HepG2 (cell line): Measurements from ENCODE around the gene GALNT12. TPM values are rescaled to one million over a fixed set of nuclear protein-coding genes. Genes with fewer than 3 reads are reported as not detected.

Experiments
- ATAC-seq: fragments of 200-7000 bp; cut with Tn5 transposase; 3 replicates; pipeline ENCODE4 v1.9.1; 2020; ENCODE audit warnings: mild to moderate bottlenecking, moderate library complexity
- BruUV-seq: library from RNA; stranded (reverse); fragments of 400-500 nt; replicated peaks from 2 replicates; lab custom pipeline; 2021; lab: Mats Ljungman, UMichigan
- CTCF ChIA-PET: fragments of 300-600 bp; formaldehyde crosslinking; extraction: SDS; loops from one replicate; lab custom pipeline; 2021; ENCODE audit warnings: low total read pairs, inconsistent platforms, low intra/inter-chr PET ratio; lab: Yijun Ruan, JAX
- POLR2A ChIA-PET: fragments of 350-600 bp; sonication (Branson Sonifier 250); formaldehyde crosslinking; loops from one replicate; lab custom pipeline; 2020; ENCODE audit warnings: antibody characterized with exemption, inconsistent platforms; lab: Yijun Ruan, JAX
- DNase-seq: peaks from one replicate; pipeline ENCODE4 v3.0.0-alpha.2; 2015; ENCODE audit warnings: low spot score
- FAIRE-seq: peaks from 3 replicates; lab custom pipeline; 2011; peaks lifted over from hg19 to GRCh38; lab: Jason Lieb, UNC
- H2AFZ ChIP-seq: one replicate; pipeline ENCODE4 v1.6.1; 2011; ENCODE audit warnings: low read length, inconsistent platforms
- H3K27ac ChIP-seq: fragments of 300-600 bp; 3 replicates; pipeline ENCODE4 v1.8.0; 2011; ENCODE audit warnings: mixed run types, mild to moderate bottlenecking, mixed read lengths, low read length, inconsistent platforms; ENCODE audit not compliant: insufficient read depth; ENCODE audit errors: extremely low read length
- H3K27me3 ChIP-seq, 2 experiments: fragments of 200-600 bp in 1 of 2; 2 replicates in 1 of 2; 3 replicates in 1 of 2; pipeline versions ENCODE4 v1.6.0 to v1.8.0; 2011; ENCODE audit warnings: low read length in 2 of 2, mild to moderate bottlenecking in 2 of 2, moderate library complexity in 2 of 2, inconsistent platforms in 1 of 2; ENCODE audit not compliant: insufficient read depth in 2 of 2, control insufficient read depth in 1 of 2
- H3K36me3 ChIP-seq, 2 experiments: fragments of 200-600 bp in 1 of 2; replicated peaks in 1 of 2; 2 replicates in 1 of 2; 3 replicates in 1 of 2; pipeline versions ENCODE4 v1.5.1 to v1.8.0; 2011; ENCODE audit warnings: low read length in 2 of 2, inconsistent platforms in 1 of 2; ENCODE audit not compliant: insufficient read depth in 2 of 2, control insufficient read depth in 1 of 2
- H3K4me1 ChIP-seq: 2 replicates; pipeline ENCODE4 v1.5.1; 2012; ENCODE audit warnings: low read length, inconsistent platforms; ENCODE audit not compliant: insufficient read depth
- H3K4me2 ChIP-seq: 2 replicates; pipeline ENCODE4 v1.6.0; 2011; ENCODE audit warnings: low read depth, low read length, inconsistent platforms
- H3K4me3 ChIP-seq, 3 experiments: fragments of 200-600 bp in 1 of 3; sonication (generic), shearing (Covaris generic) in 1 of 3; replicated peaks in 1 of 3; 2 replicates each; pipeline ENCODE4 v1.5.1; 2011 to 2016; ENCODE audit warnings: low read length in 3 of 3, inconsistent platforms in 2 of 3, low read depth in 2 of 3, mild to moderate bottlenecking in 2 of 3, control low read depth in 1 of 3, mixed read lengths in 1 of 3; ENCODE audit not compliant: insufficient read depth in 1 of 3
- H3K79me2 ChIP-seq: one replicate; pipeline ENCODE4 v1.6.1; 2011; ENCODE audit warnings: low read length, inconsistent platforms; ENCODE audit not compliant: insufficient read depth
- H3K9ac ChIP-seq: 2 replicates; pipeline ENCODE4 v1.6.0; 2011; ENCODE audit warnings: mild to moderate bottlenecking, low read depth, low read length, inconsistent platforms; ENCODE audit not compliant: insufficient read depth
- H3K9me3 ChIP-seq: 2 replicates; pipeline ENCODE4 v1.5.1; 2012; ENCODE audit warnings: mild to moderate bottlenecking, low read length
- H4K20me1 ChIP-seq: 2 replicates; pipeline ENCODE4 v1.6.0; 2011; ENCODE audit warnings: inconsistent platforms, mild to moderate bottlenecking, low read length, moderate library complexity; ENCODE audit not compliant: insufficient read depth
- AHR ChIP-seq: IDR thresholded peaks from 2 replicates; pipeline ENCODE4 v1.6.1; 2018; ENCODE audit warnings: missing genetic modification reagents, missing compliant biosample characterization
- MYC ChIP-seq: sonication (generic); formaldehyde crosslinking; IDR thresholded peaks from 2 replicates; pipeline ENCODE4 v1.9.0; 2021; ENCODE audit warnings: missing genetic modification reagents, borderline replicate concordance
- PITX1 ChIP-seq: sonication (generic); formaldehyde crosslinking; IDR thresholded peaks from 2 replicates; pipeline ENCODE4 v1.5.1; 2020; ENCODE audit warnings: mild to moderate bottlenecking, missing genetic modification reagents
- ZKSCAN8 ChIP-seq: IDR thresholded peaks from 2 replicates; pipeline ENCODE4 v1.6.1; 2016; ENCODE audit warnings: borderline replicate concordance, missing genetic modification reagents, missing compliant biosample characterization
- WGBS: methylation state at CpG from one replicate; pipeline ENCODE4 v1.1.6; 2017; ENCODE audit warnings: low lambda C conversion rate; 5-methylcytosine and 5-hydroxymethylcytosine counted together
- in situ Hi-C: cut with HindIII; loops from 2 replicates; pipeline ENCODE4 v1.10.0; 2017; ENCODE audit warnings: low pct_unique_long_range_greater_than_20kb; ENCODE audit not compliant: extremely low pct_ligation_motif_present
- intact Hi-C: fragments of 100-400 bp; cut with micrococcal nuclease; formaldehyde crosslinking; loops from one replicate; pipeline ENCODE4 v1.10.0; 2022; ENCODE audit not compliant: unreplicated experiment
- polyA plus RNA-seq, 8 experiments: library from polyadenylated mRNA; depleted of rRNA in 3 of 8; stranded (reverse) in 7 of 8; unstranded in 1 of 8; fragments of >200 nt; fragmentation: Illumina TruSeq in 4 of 8; extraction: Trizol in 4 of 8; gene quantifications; 2 replicates each; pipeline versions ENCODE4 v1.2.1 to v1.2.3, GENCODE V29; 2011 to 2016; ENCODE audit warnings: low read depth in 4 of 8, missing spikeins in 1 of 8, mixed read lengths in 1 of 8; ENCODE audit not compliant: insufficient read depth in 1 of 8
- total RNA-seq, 5 experiments: library from RNA; depleted of rRNA; stranded (reverse); fragments of >200 nt; fragmentation: Illumina TruSeq; extraction: Trizol; gene quantifications; 2 replicates each; pipeline ENCODE4 v1.2.3, GENCODE V29; 2016; ENCODE audit warnings: low read depth in 1 of 5
- TF ChIP-seq, protein P1 (sequence below): sonication (generic); formaldehyde crosslinking; IDR thresholded peaks from 2 replicates; pipeline ENCODE4 v1.4.0; 2020; ENCODE audit warnings: missing genetic modification reagents

Gene GALNT12
- total and polyA plus RNA-seq, 2 of the 13 experiments (the other 11 are each of a cell fraction or from before 2014, with no cell fraction given): 0.07 TPM; not detected in 1

DNA sequence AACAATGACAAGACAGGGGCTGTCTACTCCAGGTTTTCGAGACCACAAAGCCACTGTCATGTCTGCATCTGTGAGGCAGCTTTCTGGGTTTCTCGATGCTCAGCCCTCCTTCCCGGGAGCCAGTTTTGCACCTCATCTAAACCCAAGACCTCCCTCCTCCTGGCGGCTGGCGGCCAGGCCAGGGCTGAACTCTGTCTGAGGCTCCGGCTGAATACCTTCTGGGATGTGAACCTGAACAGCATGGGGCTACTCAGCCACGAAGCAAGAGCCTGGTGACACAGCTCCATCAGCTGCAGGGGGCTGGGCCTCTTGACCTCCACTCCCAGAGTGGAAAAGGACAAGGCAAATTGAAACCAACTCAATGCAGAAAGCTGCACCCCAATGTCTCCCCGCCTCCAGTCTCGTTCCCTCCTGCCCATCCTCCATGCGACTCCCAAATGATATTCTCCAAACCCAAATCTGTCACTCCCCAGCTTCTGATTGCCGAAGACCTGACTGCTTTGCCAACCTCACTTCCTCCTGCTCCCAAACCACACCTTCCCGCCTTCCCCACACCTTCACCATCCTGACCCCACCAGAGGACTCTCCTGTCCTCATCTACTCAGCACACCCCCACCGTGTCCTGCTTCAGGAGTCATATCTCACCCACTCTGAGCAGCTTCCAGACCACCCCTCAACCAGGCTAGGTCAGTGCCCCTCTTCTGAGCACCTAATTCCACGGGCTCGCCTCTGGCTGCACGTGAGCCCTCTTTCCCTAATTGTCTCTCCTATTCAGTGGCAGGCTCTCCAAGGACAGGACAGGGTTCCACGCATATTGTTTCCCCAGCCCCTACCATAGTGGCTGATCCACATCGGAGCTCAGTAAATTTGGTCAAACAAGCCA, 15.6 kb upstream of the GALNT12 start:
- H3K36me3 ChIP-seq: peaks cover 0 to 6% of the 10 kb centered on the region in 2 experiments; a peak in 2 of 5 replicates
- no peaks in the 10 kb centered on the region; a peak in 1 of 5 replicates for H3K27me3 ChIP-seq
- in situ Hi-C loops: no loop called here
- FAIRE-seq: no peak
- no TSS peak for BruUV-seq
- DNase-seq: no peak
- H3K9ac ChIP-seq: no peak overlapping the region
- H3K27ac ChIP-seq: no peak overlapping the region
- intact Hi-C loops: no loop called here
- POLR2A ChIA-PET: no interaction called here
- no peaks in the 10 kb centered on the region for H3K79me2 ChIP-seq
- no peaks in the 10 kb centered on the region for H3K9me3 ChIP-seq
- WGBS: 83% methylated on average over 13 of the region's 18 CpGs
- H4K20me1 ChIP-seq: peaks cover 3% of the 10 kb centered on the region; the same call in 1 of the 2 replicates
- H3K4me3 ChIP-seq: no peak overlapping the region
- TF ChIP-seq, protein P1, sequence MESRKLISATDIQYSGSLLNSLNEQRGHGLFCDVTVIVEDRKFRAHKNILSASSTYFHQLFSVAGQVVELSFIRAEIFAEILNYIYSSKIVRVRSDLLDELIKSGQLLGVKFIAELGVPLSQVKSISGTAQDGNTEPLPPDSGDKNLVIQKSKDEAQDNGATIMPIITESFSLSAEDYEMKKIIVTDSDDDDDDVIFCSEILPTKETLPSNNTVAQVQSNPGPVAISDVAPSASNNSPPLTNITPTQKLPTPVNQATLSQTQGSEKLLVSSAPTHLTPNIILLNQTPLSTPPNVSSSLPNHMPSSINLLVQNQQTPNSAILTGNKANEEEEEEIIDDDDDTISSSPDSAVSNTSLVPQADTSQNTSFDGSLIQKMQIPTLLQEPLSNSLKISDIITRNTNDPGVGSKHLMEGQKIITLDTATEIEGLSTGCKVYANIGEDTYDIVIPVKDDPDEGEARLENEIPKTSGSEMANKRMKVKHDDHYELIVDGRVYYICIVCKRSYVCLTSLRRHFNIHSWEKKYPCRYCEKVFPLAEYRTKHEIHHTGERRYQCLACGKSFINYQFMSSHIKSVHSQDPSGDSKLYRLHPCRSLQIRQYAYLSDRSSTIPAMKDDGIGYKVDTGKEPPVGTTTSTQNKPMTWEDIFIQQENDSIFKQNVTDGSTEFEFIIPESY (CRISPR knock-in tag): peak; percentile 47; the same call in 1 of the 2 replicates
- TF ChIP-seq ZKSCAN8 (CRISPR knock-in tag): no peak
- no peak overlapping the region for H2AFZ ChIP-seq
- CTCF ChIA-PET: interaction anchor here (0.9 kb wide), 1 partner anchor 476 kb away, joined by 6 read pairs; no protein-coding TSS in a partner anchor
- peaks cover 11% of the 10 kb centered on the region for H3K4me1 ChIP-seq
- ATAC-seq: no peak
- no peak overlapping the region for H3K4me2 ChIP-seq

DNA sequence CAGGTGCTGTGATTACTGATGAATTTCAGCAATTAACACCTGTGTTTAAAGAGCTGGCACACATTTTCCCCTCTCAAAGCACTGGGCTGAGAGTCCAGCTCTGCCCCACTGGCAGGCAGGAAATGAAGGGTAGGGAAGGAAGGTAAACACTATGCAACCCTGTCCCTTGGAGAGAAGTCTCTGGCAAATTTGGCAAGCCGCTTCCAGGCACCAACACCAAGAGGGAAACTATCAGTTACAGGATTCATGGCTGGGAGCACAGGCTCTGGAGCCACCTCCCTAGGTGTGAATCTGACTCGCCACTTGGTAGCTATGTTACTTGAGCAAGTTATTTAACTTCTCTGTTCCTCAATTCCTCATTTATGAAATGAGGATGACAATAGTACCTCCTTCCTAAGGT, 14.4 kb upstream of the GALNT12 start:
- Histone ChIP-seq H3K27ac (no peak overlapping the region), H3K36me3 (peaks cover 0 to 6% of the 10 kb centered on the region in 2 experiments; a peak in 2 of 5 replicates), H2AFZ (no peak overlapping the region), H3K9me3 (0 out of 2 replicates have a peak, but pooled peaks cover 3% of the 10 kb centered on the region), H3K4me1 (peaks cover 11% of the 10 kb centered on the region), H3K4me3 (no peak overlapping the region), H4K20me1 (peaks cover 3% of the 10 kb centered on the region; the same call in 1 of the 2 replicates), H3K9ac (no peak overlapping the region), H3K79me2 (no peaks in the 10 kb centered on the region), H3K4me2 (no peak overlapping the region), H3K27me3 (peaks cover 0 to 3% of the 10 kb centered on the region in 2 experiments; a peak in 1 of 5 replicates)
- in situ Hi-C loops: no loop called here
- CTCF ChIA-PET: no interaction called here
- intact Hi-C loops: no loop called here
- DNase-seq (no peak), FAIRE-seq (no peak), ATAC-seq (no peak)
- WGBS: 95% methylated on average over 2 of the region's 2 CpGs
- no peak for TF ChIP-seq PITX1
- TF ChIP-seq AHR (CRISPR knock-in tag): no peak
- TF ChIP-seq MYC (CRISPR knock-in tag): no peak
- POLR2A ChIA-PET: no interaction called here
- no TSS peak for BruUV-seq
